Measurements from ENCODE around the gene ABL2.
"Not testable (repeated sequence)": the region's sequence is repeated elsewhere in the genome, so short reads cannot be mapped to it uniquely, and the experiment has no call there.

The ABL2 gene

DNA sequence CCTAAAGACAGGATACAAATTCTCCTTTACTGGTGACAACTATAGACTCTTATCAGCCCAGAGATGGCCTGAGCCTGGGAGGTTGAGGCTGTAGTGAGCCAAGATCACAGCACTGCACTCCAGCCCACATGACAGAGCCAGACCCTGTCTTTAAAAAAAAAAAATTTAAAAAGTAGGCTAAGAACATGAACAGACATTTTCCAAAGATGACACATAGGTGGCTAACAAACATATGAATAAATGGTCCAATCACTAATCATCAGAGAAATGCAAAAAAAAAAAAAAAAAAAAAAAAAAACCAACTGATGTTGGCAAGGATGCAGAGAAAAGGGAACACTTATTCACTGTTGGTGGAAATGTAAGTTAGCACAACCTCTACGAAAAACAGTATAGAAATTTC lies 82.6 kb downstream of the ABL2 start:
- H3K4me3 ChIP-seq (ENCODE audit: low read length) = no peak overlapping the region
- no peak for DNase-seq (ENCODE audit: low read depth)
- peaks cover 20% of the 10 kb centered on the region for H3K4me1 ChIP-seq (ENCODE audit: control insufficient read depth, insufficient read depth, low read length)
- no peaks in the 10 kb centered on the region for H3K27me3 ChIP-seq (replicated peaks; ENCODE audit: control insufficient read depth, insufficient read depth, low read length)
- no peaks in the 10 kb centered on the region for H3K9me3 ChIP-seq (ENCODE audit: control insufficient read depth, low read length)
- H3K9ac ChIP-seq (ENCODE audit: low read length) = no peak overlapping the region
- no peaks in the 10 kb centered on the region for H3K36me3 ChIP-seq (ENCODE audit: control insufficient read depth, insufficient read depth, low read length, severe bottlenecking)

DNA sequence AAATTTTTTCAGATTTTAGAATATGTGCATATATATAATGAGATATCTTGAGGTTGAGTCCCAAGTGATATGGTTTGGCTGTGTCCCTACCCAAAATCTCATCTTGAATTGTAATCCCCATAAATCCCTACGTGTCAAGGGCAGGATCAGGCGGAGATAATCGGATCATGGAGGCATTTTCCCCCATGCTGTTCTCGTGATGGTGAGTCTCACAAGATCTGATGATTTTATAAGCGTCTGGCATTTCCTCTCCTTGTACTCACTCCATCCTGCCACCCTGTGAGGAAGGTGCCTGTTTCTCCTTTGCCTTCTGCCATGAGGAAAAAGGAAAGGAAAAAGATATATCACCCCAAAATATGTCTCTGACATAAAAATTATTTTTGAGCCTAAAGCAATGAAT lies 83.0 kb downstream of the ABL2 start:
- Histone ChIP-seq H3K36me3 (ENCODE audit: control insufficient read depth, insufficient read depth, low read length, severe bottlenecking) (no peaks in the 10 kb centered on the region), H3K9me3 (ENCODE audit: control insufficient read depth, low read length) (no peaks in the 10 kb centered on the region), H3K4me3 (ENCODE audit: low read length) (no peak overlapping the region), H3K27me3 (replicated peaks; ENCODE audit: control insufficient read depth, insufficient read depth, low read length) (no peaks in the 10 kb centered on the region), H3K9ac (ENCODE audit: low read length) (no peak overlapping the region), H3K4me1 (ENCODE audit: control insufficient read depth, insufficient read depth, low read length) (peaks cover 20% of the 10 kb centered on the region)
- no peak for DNase-seq (ENCODE audit: low read depth)

DNA sequence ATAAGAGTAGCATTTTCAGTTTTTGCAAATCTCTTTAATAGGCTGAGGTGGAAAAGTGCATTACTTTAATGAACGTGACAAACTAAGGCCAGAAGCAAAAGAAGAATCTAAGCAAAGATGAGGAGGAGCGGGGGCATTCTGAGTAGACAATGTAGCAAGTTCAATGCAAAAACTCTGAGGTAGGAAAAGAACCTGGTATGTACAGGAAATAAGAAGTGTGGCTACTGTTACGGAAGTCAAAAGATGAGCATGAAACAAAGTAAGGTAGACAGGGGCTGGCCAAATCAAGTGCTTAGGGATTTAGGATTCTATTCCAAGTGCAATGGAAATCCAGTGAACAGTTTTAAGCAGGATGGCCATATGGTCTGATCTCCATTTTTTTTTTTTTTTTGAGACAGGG lies 84.0 kb downstream of the ABL2 start:
- peaks cover 1% of the 10 kb centered on the region for H3K36me3 ChIP-seq (ENCODE audit: control insufficient read depth, insufficient read depth, low read length, severe bottlenecking)
- no peaks in the 10 kb centered on the region for H3K9me3 ChIP-seq (ENCODE audit: control insufficient read depth, low read length)
- DNase-seq (ENCODE audit: low read depth) = no peak
- no peak overlapping the region for H3K9ac ChIP-seq (ENCODE audit: low read length)
- H3K4me3 ChIP-seq (ENCODE audit: low read length) = no peak overlapping the region
- H3K4me1 ChIP-seq (ENCODE audit: control insufficient read depth, insufficient read depth, low read length) = peaks cover 18% of the 10 kb centered on the region
- no peaks in the 10 kb centered on the region for H3K27me3 ChIP-seq (replicated peaks; ENCODE audit: control insufficient read depth, insufficient read depth, low read length)

DNA sequence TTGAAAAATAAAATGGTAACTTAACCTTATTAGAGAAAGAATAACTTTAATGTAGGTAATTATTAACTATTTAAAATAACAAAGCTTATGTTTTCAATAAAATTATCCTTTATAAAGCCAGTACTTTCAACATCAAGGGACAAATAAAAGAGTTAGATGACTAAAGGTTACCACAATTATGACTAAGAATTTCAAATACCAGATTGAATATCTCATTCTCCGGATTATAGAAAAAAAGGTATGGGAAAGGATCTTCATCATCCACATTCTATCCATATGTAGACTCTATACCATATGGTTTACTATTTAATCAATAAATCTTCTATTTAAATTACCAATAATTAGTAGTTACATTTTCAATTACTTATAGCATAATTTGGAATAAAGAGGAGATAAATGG lies 84.9 kb downstream of the ABL2 start:
- DNase-seq (ENCODE audit: low read depth) = peak; percentile 18
- no peaks in the 10 kb centered on the region for H3K27me3 ChIP-seq (replicated peaks; ENCODE audit: control insufficient read depth, insufficient read depth, low read length)
- no peak overlapping the region for H3K9ac ChIP-seq (ENCODE audit: low read length)
- peaks cover 27% of the 10 kb centered on the region for H3K4me1 ChIP-seq (ENCODE audit: control insufficient read depth, insufficient read depth, low read length)
- H3K9me3 ChIP-seq (ENCODE audit: control insufficient read depth, low read length) = no peaks in the 10 kb centered on the region
- H3K4me3 ChIP-seq (ENCODE audit: low read length) = no peak overlapping the region
- peaks cover 4% of the 10 kb centered on the region for H3K36me3 ChIP-seq (ENCODE audit: control insufficient read depth, insufficient read depth, low read length, severe bottlenecking)

DNA sequence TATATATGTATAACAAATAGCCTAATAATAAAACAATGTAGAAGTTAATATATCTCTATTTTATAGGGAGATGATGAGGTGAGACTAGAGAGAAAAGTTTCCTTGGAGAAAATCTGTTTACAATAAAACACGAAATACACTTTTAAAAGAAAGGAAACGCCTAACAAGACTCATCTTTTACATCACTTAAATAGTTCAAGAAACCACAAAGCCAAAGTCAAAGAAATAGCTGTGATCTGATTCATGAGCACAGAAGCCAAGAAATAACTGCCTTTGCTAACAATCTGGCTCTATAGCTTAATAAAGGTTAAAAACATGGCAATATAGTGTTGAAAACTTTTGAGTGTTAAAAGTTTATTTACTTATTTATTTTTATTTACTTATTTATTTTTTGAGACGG lies 86.2 kb downstream of the ABL2 start:
- H3K9me3 ChIP-seq (ENCODE audit: control insufficient read depth, low read length) = no peaks in the 10 kb centered on the region
- peak overlapping the region; percentile 87 for H3K4me3 ChIP-seq (ENCODE audit: low read length)
- H3K27me3 ChIP-seq (replicated peaks; ENCODE audit: control insufficient read depth, insufficient read depth, low read length) = no peaks in the 10 kb centered on the region
- H3K4me1 ChIP-seq (ENCODE audit: control insufficient read depth, insufficient read depth, low read length) = peaks cover 29% of the 10 kb centered on the region
- H3K9ac ChIP-seq (ENCODE audit: low read length) = peak overlapping the region; percentile 91
- peaks cover 4% of the 10 kb centered on the region for H3K36me3 ChIP-seq (ENCODE audit: control insufficient read depth, insufficient read depth, low read length, severe bottlenecking)
- DNase-seq (ENCODE audit: low read depth) = peak; percentile 92

DNA sequence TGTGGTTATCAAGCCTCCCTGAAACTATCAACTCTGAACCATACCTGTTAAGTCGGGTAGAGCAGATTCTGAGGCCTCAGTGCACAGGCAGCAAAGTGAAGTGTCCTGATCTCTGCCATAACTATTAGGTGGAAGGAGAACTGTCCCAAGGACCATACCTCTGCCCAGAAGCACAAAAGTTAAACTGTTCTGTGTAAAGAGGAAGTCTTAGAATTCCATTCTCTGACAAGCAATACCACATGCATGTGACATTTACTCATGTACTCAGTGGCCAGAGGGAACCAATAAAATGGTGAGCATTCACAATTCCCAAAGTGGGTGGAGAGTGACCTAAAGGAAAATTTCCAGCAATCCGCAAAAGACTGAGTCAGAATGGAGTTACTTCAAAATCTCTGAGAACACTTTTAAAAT lies 86.6 kb downstream of the ABL2 start:
- DNase-seq (ENCODE audit: low read depth) = peak; percentile 97
- no peaks in the 10 kb centered on the region for H3K27me3 ChIP-seq (replicated peaks; ENCODE audit: control insufficient read depth, insufficient read depth, low read length)
- peaks cover 34% of the 10 kb centered on the region for H3K4me1 ChIP-seq (ENCODE audit: control insufficient read depth, insufficient read depth, low read length)
- peaks cover 4% of the 10 kb centered on the region for H3K36me3 ChIP-seq (ENCODE audit: control insufficient read depth, insufficient read depth, low read length, severe bottlenecking)
- H3K4me3 ChIP-seq (ENCODE audit: low read length) = peak overlapping the region; percentile 87
- H3K9me3 ChIP-seq (ENCODE audit: control insufficient read depth, low read length) = no peaks in the 10 kb centered on the region
- peak overlapping the region; percentile 91 for H3K9ac ChIP-seq (ENCODE audit: low read length)

DNA sequence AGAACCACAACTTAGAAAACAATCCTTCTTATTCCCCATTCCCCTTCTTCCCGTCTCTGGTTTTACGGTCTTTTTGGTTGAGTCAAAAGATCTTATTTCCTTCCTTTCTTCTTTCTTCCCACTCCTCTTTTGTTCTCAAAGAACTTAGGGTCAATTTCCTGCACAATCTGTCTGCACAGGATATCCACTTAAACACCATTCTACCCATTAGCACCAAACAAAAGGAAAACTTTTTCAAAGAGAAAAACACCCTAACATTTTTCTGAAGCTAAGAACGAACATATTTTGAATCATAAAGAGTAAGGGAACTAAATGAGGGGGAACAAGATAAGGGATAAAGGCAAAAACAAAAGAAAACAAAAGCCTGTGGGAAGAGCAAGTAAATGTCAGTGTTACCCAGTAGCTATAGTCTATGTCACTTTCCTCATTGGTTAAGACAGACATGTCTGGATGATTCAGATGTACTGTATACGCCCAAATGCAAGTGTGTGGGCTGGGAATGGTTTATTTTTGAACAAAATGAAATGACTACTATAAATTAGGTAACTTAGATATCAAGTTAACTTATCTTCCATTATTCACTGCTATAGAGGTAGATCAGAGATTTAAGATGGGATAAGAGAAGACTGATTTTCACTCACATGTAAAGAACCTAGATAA lies 87.8 kb downstream of the ABL2 start:
- H3K4me1 ChIP-seq (ENCODE audit: control insufficient read depth, insufficient read depth, low read length) = peaks cover 44% of the 10 kb centered on the region
- H3K4me3 ChIP-seq (ENCODE audit: low read length) = peak overlapping the region; percentile 87
- H3K9ac ChIP-seq (ENCODE audit: low read length) = peak overlapping the region; percentile 91
- H3K27me3 ChIP-seq (replicated peaks; ENCODE audit: control insufficient read depth, insufficient read depth, low read length) = no peaks in the 10 kb centered on the region
- H3K36me3 ChIP-seq (ENCODE audit: control insufficient read depth, insufficient read depth, low read length, severe bottlenecking) = peaks cover 4% of the 10 kb centered on the region
- no peaks in the 10 kb centered on the region for H3K9me3 ChIP-seq (ENCODE audit: control insufficient read depth, low read length)
- peak; percentile 86 for DNase-seq (ENCODE audit: low read depth)

DNA sequence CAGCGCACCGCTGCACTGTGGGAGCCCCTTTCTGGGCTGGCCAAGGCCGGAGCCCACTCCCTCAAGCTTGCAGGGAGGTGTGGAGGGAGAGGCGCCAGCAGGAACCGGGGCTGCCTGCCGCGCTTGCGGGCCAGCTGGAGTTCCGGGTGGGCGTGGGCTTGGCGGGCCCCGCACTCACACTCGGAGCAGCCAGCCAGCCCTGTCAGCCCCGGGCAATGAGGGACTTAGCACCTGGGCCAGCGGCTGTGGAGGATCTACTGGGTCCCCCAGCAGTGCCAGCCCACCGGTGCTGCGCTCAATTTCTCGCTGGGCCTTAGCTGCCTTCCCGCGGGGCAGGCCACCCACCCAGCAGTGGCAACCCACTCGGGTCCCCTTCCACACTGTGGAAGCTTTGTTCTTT lies 90.7 kb downstream of the ABL2 start:
- not testable (repeated sequence) for H3K9me3 ChIP-seq (ENCODE audit: control insufficient read depth, low read length); H3K9ac ChIP-seq (ENCODE audit: low read length); DNase-seq (ENCODE audit: low read depth); H3K36me3 ChIP-seq (ENCODE audit: control insufficient read depth, insufficient read depth, low read length, severe bottlenecking); H3K27me3 ChIP-seq (replicated peaks; ENCODE audit: control insufficient read depth, insufficient read depth, low read length); H3K4me3 ChIP-seq (ENCODE audit: low read length)
- peaks cover 32% of the 10 kb centered on the region for H3K4me1 ChIP-seq (ENCODE audit: control insufficient read depth, insufficient read depth, low read length)

DNA sequence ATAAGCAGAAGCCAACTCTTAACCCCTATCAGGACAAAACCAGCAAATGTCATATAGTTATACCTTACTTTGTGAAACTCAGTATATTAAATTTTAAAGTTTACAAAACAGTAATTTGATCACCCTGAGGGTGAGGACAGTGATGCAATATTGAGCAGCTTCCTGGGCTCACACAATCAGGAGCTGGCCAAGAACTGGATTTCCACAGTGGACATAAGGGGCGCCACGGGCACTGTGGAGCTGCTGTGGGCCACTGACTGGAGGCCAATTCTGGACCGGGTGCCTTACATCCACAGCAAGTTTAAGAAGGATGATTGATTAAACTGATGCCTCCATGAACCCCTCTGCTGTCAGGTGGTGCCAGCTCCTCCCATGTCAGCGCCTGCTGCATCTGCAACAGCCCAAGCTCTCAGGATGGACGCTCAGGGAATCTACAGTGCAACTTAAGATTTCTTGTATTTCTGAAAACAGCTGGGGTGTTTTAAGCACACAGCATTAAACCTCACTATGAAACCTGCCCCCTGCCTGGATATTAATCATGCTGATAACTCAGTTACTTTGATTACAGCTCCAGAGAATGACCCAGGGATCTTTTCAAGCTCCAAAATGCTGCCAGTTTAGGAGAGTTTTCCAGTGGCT lies 91.7 kb downstream of the ABL2 start:
- H3K27me3 ChIP-seq (replicated peaks; ENCODE audit: control insufficient read depth, insufficient read depth, low read length) = no peaks in the 10 kb centered on the region
- peak overlapping the region; percentile 60 for H3K4me3 ChIP-seq (ENCODE audit: low read length)
- H3K9ac ChIP-seq (ENCODE audit: low read length) = peak overlapping the region; percentile 21
- no peaks in the 10 kb centered on the region for H3K9me3 ChIP-seq (ENCODE audit: control insufficient read depth, low read length)
- H3K36me3 ChIP-seq (ENCODE audit: control insufficient read depth, insufficient read depth, low read length, severe bottlenecking) = peaks cover 10% of the 10 kb centered on the region
- H3K4me1 ChIP-seq (ENCODE audit: control insufficient read depth, insufficient read depth, low read length) = peaks cover 28% of the 10 kb centered on the region
- DNase-seq (ENCODE audit: low read depth) = peak; percentile 82

DNA sequence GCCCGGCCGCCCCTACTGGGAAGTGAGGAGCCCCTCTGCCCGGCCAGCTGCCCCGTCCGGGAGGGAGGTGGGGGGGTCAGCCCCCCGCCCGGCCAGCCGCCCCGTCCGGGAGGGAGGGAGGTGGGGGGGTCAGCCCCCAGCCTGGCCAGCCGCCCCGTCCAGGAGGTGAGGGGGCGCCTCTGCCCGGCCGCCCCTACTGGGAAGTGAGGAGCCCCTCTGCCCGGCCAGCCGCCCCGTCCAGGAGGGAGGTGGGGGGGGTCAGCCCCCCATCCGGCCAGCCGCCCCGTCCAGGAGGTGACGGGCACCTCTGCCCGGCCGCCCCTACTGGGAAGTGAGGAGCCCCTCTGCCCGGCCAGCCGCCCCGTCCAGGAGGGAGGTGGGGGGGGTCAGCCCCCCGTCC lies 93.8 kb downstream of the ABL2 start:
- not testable (repeated sequence) for H3K27me3 ChIP-seq (replicated peaks; ENCODE audit: control insufficient read depth, insufficient read depth, low read length); H3K9me3 ChIP-seq (ENCODE audit: control insufficient read depth, low read length); H3K4me3 ChIP-seq (ENCODE audit: low read length); H3K9ac ChIP-seq (ENCODE audit: low read length); DNase-seq (ENCODE audit: low read depth)
- peaks cover 19% of the 10 kb centered on the region for H3K36me3 ChIP-seq (ENCODE audit: control insufficient read depth, insufficient read depth, low read length, severe bottlenecking)
- peaks cover 28% of the 10 kb centered on the region for H3K4me1 ChIP-seq (ENCODE audit: control insufficient read depth, insufficient read depth, low read length)

DNA sequence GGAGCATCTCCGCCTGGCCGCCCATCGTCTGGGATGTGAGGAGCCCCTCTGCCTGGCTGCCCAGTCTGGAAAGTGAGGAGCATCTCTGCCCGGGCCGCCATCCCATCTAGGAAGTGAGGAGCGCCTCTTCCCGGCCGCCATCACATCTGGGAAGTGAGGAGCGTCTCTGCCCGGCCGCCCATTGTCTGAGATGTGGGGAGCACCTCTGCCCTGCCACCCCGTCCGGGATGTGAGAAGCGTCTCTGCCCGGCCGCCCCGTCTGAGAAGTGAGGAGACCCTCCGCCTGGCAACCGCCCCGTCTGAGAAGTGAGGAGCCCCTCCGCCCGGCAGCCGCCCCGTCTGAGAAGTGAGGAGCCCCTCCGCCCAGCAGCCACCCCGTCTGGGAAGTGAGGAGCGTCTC lies 94.3 kb downstream of the ABL2 start:
- not testable (repeated sequence) for DNase-seq (ENCODE audit: low read depth); H3K9me3 ChIP-seq (ENCODE audit: control insufficient read depth, low read length)
- peaks cover 20% of the 10 kb centered on the region for H3K36me3 ChIP-seq (ENCODE audit: control insufficient read depth, insufficient read depth, low read length, severe bottlenecking)

More for the DNA sequence above, 94.3 kb downstream of the ABL2 start:
- not testable (repeated sequence) for H3K4me3 ChIP-seq (ENCODE audit: low read length); H3K9ac ChIP-seq (ENCODE audit: low read length); H3K27me3 ChIP-seq (replicated peaks; ENCODE audit: control insufficient read depth, insufficient read depth, low read length)
- H3K4me1 ChIP-seq (ENCODE audit: control insufficient read depth, insufficient read depth, low read length) = peaks cover 23% of the 10 kb centered on the region

Data from adipocyte (in vitro differentiated cells).